ENCODE data around the gene SENP1.

DNA sequence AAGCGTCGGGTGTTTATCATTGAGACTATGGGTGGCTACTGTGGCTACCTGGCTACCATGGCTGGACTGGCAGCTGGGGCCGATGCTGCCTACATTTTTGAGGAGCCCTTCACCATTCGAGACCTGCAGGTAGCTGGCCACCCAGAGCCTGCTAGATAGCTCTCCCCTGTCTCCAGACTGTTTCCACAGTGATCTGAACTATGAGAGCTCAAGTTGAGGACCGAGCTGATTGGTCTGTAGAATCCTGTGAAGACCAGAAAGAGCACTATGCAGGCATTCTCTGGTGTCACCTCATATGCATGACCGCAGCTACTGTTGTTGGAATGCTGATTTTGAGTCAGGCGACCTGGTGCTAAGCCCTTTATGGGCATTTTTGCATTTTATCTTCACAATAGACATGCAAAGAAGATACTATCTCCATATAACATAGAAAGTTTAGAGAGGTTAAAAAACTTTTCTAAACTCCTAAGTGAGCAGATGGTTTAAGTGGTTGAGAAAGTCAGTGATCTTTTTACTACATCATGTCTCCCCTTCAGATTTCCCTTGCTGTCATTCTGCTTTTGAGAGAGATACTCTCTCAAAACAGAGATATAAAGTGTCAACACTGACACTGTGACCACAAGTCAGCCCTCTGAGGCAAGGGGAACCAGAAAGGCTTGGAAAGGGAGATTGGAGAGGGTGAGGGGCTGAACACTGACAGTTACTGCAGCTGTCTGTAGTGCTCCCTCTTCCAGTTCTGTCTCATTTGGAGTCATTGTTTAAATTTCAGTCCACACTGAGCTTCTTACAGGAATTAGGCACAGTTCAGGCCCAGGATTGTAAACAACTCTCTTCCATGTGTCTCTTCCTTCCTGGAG, 37.2 kb upstream of the SENP1 start:
- TF ChIP-seq, protein P1, sequence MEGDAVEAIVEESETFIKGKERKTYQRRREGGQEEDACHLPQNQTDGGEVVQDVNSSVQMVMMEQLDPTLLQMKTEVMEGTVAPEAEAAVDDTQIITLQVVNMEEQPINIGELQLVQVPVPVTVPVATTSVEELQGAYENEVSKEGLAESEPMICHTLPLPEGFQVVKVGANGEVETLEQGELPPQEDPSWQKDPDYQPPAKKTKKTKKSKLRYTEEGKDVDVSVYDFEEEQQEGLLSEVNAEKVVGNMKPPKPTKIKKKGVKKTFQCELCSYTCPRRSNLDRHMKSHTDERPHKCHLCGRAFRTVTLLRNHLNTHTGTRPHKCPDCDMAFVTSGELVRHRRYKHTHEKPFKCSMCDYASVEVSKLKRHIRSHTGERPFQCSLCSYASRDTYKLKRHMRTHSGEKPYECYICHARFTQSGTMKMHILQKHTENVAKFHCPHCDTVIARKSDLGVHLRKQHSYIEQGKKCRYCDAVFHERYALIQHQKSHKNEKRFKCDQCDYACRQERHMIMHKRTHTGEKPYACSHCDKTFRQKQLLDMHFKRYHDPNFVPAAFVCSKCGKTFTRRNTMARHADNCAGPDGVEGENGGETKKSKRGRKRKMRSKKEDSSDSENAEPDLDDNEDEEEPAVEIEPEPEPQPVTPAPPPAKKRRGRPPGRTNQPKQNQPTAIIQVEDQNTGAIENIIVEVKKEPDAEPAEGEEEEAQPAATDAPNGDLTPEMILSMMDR (conservative IDR thresholded peaks at IDR 0.05; ENCODE audit: low read length) = no peak
- no peak for TF ChIP-seq EZH2phosphoT487 (IDR thresholded peaks at IDR 0.05; ENCODE audit: borderline replicate concordance)

All from Loucy (cell line).